Middle frontal gyrus (tissue), 1 donor: Measurements from ENCODE around the gene ALG11.
A peak's percentile ranks its signal among the peaks of the same experiment; 100 is the strongest.
"Not testable (repeated sequence)": the region's sequence is repeated elsewhere in the genome, so short reads cannot be mapped to it uniquely, and the experiment has no call there.

ENCODE experiments used
- DNase-seq: peaks from one replicate; pipeline ENCODE4 v3.0.0-alpha.2; 2015; ENCODE audit warnings: low spot score; ENCODE audit errors: extremely low spot score

The ALG11 gene, protein sequence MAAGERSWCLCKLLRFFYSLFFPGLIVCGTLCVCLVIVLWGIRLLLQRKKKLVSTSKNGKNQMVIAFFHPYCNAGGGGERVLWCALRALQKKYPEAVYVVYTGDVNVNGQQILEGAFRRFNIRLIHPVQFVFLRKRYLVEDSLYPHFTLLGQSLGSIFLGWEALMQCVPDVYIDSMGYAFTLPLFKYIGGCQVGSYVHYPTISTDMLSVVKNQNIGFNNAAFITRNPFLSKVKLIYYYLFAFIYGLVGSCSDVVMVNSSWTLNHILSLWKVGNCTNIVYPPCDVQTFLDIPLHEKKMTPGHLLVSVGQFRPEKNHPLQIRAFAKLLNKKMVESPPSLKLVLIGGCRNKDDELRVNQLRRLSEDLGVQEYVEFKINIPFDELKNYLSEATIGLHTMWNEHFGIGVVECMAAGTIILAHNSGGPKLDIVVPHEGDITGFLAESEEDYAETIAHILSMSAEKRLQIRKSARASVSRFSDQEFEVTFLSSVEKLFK

DNA sequence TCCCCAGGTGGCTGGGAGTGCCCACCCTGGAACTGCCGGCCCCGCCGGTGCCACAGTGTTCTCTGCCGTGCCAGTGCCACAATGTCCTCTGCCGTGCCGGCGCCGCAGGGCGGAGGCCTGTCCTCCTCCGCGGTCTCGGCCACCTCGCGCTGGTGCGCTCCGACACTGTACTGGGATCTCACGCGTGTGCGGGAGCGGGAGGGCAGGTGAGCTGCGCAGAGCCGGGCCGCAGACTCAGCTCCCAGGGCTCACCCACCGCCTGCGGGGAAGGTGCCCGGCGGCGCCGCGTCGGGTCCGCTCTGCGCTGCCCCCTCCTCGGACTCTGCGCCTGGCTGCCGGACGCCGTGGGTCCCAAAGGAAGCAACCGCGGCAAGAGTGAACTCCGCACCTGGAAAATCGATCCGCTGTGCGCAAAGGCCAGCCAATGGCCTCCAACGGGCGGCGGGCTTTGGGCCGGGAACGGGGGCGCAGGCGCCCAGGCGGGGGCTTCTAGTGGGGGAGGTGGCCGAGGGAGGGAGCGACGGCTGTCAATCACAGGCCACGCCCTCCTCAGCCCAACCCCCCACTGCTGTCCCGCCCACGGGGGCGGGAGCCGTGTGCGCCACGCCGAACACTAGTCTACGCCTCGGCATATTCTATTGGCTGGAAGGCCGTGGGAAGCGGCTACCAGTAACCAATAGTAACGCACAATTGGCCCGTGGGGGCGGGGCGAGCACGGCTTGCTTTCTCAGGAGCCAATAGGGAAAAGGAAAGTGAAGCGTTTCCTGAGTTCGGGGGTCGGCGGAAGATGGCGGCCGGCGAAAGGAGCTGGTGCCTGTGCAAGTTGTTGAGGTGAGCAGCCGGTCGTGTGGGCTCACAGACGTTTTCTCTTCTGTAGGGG lies at the start of gene ALG11:
Gene ALG11, plus strand, starts transcription at position 767 of the 880 bp plus-strand sequence. Its CDS starts 21 bp downstream, at position 788.
- DNase-seq = peak; percentile 98

DNA sequence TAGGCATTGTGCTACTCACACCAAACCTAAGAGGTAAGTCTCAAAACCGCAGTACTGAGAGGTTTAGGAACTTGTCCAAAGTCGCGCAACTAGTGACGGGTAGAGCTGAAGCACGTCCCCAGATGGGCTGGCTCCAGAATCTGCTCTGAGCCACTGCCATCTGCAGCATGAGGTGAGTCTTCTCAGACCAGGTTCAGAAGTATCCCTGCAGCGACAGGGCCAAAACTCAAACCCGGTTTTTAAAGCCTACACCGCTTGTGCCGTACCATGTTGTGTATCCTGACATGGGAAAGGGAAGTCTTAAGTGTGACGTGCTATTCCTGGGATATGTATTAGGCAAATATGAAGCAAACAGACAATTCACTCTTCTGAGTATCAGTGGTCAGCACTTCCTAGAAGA lies 46.0 kb upstream of the ALG11 start:
- DNase-seq = no peak

DNA sequence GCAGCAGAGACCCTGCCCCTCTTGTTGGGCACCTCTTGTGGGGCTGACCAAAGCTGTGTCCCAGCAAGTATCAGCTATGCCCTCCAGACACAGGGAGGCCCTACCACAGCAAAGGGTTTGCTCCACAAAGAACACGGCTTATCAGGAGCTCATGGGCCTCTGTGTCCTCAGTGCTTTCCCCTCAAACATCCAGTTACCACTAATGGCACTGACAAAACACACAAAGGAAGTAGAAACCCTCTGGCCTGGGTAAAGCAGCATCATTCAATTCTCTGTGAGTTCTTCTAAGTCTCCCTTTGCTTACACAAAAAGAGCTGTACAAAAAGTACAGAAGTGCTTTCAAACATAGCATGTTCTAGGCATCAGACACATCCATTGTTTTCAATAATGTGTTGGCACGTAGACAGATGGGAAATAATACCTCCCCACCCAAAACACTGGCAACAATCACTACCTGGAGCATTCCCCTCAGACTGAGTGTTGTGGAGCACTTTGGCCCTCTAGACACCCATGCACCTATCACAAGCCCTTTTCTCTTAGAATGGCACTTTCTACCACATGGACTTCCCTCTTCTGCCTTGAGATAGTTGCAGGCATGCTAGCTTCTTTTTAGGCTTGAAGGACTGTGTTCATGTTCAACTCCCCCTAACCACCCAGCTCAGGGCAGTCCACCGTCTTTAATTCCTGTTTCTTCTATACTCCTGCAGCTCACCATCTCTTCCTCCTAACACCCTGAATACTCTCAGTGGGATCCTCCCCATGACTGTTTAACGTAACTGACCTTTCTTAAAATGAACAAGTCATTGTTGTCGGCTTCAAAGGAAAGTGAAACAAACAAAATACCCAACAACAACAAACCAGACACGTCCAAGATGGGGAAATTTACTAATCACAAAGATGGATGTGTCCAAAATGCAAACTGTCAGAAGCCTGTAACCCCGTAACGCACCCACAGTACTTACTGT lies 44.4 kb upstream of the ALG11 start:
- no peak for DNase-seq

DNA sequence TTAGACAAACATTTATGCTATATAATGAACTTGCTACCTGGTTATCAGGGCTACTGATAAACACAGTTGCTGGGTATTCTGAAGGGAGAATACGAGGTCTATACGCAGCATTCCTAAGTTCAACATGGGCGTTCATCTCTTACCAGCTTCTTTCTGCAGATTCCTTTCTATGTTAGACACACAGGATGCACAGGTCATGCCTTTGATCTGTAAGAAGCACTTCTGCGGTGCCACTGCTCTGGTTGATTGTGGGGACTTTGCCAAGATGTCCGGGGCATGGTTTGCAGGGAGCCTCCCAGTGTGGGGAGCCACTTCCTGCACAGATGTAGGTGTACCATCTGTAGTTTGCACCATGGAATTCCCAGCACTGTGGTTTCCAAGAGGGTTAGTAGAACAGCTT lies 41.8 kb upstream of the ALG11 start:
- no peak for DNase-seq

DNA sequence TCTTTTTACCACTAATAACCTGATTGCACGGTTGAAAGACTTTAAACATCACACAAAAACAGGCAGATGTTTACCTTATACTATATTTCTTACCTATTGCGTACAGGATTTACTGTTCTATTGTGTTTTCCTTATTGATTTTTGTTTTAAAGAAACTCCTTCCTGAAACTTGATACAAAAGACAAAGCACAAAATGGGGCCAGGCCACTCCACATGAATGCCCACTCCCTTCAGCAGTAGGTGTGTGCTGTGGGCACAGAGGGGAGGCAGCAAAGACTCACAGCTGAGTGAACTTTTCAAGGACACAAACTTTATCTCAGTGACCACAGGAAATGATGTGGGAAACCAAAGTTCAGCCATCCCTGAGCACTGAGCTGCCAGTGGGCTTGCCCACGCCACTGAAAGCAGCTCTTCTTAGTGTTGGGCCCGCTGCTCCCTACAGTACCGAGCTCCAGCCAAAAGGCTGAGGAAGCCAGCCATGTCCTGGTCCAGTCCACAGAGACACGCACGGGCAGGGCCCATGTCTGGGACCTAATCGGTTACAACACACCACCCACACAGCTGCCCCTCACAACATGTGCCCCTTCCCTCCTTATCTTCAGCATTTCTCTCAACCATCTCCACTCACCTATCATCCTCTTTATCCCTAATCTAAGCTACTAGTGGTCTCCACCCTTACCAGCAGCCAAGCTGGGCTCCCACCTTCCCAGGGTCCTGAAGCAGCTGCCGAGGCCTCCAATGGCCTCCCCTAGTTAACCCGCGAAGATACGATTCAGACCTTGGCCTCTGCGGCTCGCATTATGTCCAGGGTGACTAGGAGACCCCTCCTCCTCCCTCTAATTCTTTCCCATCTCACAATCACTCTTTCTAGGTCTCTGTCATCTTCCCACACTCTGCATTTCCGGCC lies 40.4 kb upstream of the ALG11 start:
- no peak for DNase-seq

DNA sequence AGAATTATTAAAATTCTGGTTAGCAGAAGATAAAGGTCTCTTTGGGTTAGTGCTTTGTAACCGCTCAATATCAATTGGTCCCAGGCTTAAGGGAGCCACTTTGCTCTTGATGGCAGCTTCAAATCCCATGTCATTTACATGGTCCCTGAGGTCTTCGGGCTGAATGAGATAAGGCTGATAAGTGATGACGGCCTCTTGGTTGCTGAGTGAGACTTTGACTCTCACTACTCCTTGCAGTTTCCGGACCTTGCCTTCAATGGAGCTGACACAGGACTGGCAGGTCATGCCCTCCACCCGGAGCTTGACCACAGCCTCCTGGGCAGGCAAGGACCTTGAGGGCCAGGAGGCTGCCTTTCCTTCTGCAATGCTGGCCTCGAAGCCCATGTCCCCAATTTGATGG lies 37.7 kb upstream of the ALG11 start:
- no peak for DNase-seq

DNA sequence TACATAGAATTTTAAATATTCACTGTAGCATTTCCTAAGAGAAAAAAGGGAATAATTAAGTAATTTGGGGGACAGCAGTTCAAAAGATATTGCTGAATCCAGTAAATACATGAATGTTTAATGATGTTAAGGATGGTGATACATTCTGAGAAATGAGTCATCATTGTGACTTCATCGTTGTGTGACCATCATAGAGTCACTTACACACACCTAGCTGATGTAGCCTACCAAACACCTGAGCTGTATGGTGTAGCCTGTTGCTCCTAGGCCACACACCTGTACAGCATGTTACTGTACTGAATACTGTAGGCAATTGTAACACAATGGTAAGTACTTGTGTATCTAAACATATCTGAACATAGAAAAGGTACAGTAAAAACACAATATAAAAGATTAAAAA lies 35.8 kb upstream of the ALG11 start:
- no peak for DNase-seq

DNA sequence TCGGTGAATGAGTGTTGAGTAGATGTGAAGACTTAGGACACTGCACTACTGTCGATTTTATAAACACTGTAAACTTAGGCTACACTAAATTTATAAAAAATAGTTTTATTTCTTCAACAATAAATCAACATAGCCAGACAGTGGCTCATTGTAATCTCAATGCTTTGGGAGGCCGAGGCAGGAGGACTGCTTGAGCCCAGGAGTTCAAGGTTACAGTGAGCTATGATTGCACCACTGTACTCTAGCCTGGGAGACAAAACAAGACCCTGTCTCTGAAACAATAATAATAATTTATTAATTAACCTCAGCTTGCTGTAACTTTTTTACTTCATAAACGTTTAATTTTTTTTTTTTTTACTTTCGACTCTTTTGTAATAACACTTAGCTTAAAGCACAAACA lies 35.3 kb upstream of the ALG11 start:
- DNase-seq = no peak

DNA sequence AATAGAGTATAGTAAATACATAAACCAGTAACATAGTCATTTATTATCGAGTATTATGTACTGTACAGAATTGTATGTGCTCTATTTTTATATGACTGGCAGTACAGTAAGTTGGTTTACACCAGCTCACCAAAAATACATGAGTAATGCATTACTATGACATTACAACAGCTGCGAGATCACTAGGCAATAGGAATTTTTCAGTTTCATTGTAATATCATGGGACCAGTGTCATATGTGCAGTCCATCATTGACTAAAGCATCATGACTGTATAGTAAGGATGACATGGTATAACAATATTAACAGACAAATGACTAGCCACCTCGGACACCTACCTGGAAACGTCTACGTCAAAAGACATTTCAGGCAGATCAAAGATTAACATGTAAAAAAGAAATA lies 34.6 kb upstream of the ALG11 start:
- DNase-seq = no peak

DNA sequence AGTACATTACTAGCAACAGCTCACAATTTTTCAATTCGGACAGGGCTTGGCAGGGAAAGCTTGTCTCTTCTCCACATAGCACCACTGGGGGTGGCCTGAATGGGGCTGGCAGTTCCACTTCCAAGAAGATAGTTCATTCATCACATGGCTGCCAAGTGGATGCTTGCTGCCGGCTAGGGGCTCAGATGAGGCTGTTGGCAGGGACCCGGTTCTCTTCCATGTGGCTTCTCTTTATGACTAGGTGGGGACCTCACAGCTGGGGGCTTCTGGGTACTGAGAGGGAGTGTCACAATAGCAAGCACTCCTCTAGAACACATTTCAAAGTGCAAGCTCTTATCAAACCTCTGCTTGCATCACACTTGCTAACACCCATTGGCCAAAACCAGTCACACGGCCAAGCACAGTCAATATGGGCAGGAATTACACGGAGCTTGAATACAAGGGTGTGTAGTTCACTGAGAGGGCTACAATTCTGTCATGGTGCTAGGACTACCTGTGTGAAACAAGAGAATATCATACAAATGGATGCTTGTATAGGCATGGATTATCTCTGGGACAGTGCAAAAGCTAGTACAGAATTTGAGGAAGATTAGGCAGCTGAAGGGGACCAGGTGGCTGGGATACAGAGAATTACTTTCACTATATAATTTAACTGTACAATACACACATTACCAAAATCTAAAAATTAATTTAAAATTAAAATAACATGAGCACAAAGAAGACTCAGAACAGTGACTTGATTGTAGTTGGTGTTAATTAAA lies 33.2 kb upstream of the ALG11 start:
- DNase-seq = no peak

DNA sequence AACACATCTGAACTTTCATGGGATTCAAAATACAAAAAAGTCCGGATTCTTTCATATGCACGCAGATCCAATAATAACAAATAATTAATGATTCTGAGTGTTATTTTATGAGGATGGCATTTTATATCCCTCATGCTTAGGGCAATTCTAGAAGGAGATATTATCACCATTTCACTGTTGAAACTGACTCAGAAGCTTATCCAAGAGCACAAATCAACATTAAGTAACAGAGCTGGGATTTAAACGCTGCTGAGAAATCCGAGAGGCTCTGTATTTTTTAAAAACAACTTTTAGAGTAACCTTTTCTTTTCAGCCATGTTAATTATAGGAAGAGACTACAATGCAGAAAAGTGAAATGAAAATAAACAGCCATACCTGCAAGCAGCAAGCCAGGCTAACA lies 31.3 kb upstream of the ALG11 start:
- no peak for DNase-seq

DNA sequence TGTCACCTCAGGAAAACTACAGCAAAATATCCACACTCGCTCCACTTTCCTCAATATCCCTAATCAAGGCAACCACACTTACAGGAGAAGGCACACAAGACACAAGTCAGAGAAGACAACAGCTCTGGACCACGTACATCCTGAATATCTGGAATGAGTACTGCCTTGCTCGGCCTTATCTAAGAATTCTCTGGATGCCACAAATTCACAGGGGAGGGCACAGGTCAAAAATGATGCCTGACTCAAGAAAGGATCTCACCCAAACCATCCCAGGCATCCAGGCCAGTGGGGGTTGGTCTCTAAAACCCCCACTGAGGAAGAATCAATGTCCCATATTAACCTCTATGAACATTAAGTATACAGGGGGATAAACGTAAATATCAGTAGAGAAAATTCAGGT lies 30.8 kb upstream of the ALG11 start:
- DNase-seq = no peak

DNA sequence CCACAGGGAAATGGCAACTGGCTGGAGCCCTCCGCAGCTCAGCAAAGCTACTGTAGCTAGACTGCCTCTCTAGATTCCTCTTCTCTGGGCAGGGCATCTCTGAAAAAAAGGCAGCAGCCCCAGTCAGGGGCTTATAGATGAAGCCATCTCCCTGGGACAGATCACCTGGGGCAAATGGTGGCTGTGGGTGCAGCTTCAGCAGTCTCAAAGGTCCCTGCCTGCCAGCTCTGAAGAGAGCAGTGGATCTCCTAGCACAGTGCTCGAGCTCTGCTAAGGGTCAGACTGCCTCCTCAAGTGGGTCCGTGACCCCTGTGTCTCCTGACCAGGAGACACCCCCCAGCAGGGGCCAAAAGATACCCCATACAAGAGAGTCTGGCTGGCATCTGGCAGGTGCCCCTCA lies 28.9 kb upstream of the ALG11 start:
- DNase-seq = not testable (repeated sequence)

DNA sequence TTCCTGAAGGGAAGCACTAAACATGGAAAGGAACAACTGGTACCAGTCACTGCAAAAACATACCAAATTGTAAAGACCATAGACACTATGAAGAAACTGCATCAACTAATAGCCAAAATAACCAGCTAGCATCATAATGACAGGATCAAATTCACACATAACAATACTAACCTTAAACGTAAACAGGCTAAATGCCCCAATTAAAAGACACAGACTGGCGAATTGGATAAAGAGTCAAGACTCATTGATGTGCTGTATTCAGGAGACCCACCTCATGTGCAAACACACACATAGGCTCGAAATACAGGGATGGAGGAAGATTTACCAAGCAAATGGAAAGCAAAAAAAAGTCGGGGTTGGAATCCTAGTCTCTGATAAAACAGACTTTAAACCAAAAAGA lies 27.3 kb upstream of the ALG11 start:
- not testable (repeated sequence) for DNase-seq

DNA sequence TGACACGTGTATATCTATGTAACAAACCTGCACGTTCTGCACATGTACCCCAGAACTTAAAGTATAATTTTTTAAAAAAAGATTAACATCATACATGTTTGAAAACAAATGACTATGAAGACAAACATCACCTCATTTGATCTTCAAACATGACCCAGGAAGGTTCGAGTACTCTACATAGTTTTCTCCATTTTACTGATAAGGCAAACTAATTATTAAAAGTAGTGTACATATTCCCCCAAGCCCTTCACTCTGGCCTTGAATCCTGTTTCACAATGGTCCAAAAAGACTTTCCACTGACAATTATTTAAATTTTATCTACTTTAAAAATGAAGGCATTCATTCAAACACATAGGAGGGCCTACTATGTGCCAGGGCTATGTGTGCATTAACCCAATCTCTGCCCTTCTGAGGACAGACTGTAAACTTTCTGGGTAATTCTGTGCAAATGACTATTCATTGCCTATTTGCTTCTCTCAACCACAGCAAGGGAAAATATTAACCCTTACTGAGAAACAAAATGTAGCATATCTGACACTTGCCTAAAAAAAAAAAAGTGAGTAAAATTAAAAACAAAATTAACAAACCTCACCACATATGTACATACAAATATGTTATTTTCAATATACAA lies 23.1 kb upstream of the ALG11 start:
- DNase-seq = no peak

DNA sequence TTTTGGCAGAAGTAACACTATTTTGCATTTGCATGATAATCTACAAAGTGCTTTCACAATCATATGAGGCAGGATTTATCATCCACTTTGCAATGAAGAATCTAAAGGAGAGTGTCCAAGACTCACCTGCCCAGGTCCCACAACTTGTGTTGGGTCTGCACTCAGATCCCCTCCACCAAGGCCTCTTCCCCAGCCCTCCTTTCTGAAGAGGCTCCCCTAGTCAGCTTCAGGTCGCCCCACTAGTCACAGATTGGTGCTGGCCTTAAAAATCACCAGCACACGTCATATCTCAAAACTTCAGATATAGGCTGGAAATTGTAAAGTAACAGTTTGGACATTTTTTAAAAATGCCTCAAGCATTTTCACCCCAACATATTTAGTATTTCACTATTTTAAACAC lies 18.5 kb upstream of the ALG11 start:
- no peak for DNase-seq

DNA sequence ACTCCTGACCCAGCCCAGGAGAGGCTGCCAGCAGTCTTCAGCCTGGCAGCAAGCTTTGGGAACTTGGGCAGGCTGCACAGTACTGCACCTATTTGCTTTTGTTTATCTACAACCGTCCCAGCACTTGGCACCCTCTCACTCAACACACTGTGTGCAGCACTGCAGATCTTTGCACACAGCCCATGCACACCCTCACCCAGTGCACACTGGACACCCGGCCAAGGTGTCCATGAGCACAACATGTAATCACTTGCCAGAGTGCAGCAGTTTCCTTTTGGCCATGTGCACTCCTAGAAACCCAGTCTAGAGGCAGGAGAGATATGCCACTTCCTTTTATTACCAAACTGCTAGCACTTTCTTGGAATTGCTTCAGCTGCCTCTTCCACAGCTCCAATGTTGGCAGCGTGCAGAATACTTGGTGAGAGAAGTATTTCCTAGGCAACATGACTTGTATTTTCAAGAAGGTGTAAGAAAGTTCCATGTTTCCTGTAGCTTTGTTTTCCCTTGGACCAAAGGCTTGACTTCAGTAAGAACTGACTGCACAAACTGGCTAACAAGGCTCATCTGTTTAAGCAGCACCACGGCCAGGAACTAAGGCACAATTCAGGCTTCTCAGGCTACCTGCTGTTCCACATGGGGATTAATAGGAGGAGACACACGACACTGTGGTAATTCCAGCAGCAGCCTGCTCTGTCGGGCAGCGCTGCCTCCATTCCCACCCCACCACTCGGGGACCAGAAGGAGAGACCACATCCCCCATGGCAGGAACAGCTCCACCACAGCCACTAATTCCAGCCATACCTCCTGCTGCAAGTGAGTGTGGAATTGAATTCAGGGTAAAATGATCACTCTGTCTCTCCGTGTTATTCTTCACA lies 16.3 kb upstream of the ALG11 start:
- no peak for DNase-seq

DNA sequence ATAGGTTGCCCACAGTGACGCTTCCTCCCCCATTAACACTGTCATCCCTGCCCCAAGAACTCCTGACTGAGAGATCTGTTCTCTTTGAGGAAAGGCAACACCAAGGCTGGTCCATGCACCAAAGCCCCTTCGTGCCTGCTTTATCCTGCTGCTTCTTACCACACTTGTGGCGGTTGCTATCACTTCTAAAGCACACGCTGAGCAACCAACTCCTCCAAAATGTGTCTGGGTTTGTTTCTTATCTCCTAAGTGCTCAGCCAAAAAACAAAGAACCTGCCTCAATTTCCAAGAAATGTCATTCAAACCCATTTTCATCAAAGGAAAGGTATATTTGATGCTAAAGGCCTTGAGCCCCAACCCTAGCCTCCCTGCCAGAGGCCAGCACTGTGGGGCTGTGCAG lies 15.6 kb upstream of the ALG11 start:
- DNase-seq = no peak
